ENCODE data around the gene TMEM183A. TPM values are rescaled to one million over a fixed set of nuclear protein-coding genes. Genes with fewer than 3 reads are reported as not detected.
A peak's percentile ranks its signal among the peaks of the same experiment; 100 is the strongest.

Gene TMEM183A
- total RNA-seq, 1 experiment from 2014 or later: 84.4 TPM

- Mint-ChIP-seq H3K9me3 (ENCODE audit: low read depth, unreplicated experiment) (no peaks in the 10 kb centered on the region), H3K4me3 (ENCODE audit: low read depth, unreplicated experiment) (peak overlapping the region; percentile 70), H3K36me3 (ENCODE audit: insufficient read depth, unreplicated experiment) (peaks cover 26% of the 10 kb centered on the region), H3K27ac (ENCODE audit: unreplicated experiment) (peak overlapping the region; percentile 43), H3K4me1 (ENCODE audit: low read depth, unreplicated experiment) (peaks cover 36% of the 10 kb centered on the region), H3K27me3 (ENCODE audit: unreplicated experiment) (no peaks in the 10 kb centered on the region)
- CTCF ChIA-PET: interaction anchor here (0.6 to 1.5 kb wide), 3 partner anchors 9 to 158 kb away, joined by 3 to 8 read pairs (median 4); no protein-coding TSS in a partner anchor
- DNase-seq: peak; percentile 61
- intact Hi-C loops (cut with micrococcal nuclease; ENCODE audit: unreplicated experiment): no loop called here
- BruUV-seq (replicated peaks): no TSS peak
- no peak for TF ChIP-seq CTCF (IDR thresholded peaks at IDR 0.05; ENCODE audit: unreplicated experiment)
Measured at GRCh38 chr1:202959276-202959620, 47.9 kb upstream of the TMEM183A start.

GRCh38 chr1:202961220-202961880 lies 45.8 kb upstream of the TMEM183A start:
- Mint-ChIP-seq H3K4me1 (ENCODE audit: low read depth, unreplicated experiment) (peaks cover 27% of the 10 kb centered on the region), H3K27ac (ENCODE audit: unreplicated experiment) (no peak overlapping the region)

GRCh38 chr1:202964791-202965410 lies 42.3 kb upstream of the TMEM183A start:
- BruUV-seq (replicated peaks): no TSS peak
- Mint-ChIP-seq H3K27me3 (ENCODE audit: unreplicated experiment) (no peaks in the 10 kb centered on the region), H3K36me3 (ENCODE audit: insufficient read depth, unreplicated experiment) (peaks cover 21% of the 10 kb centered on the region), H3K4me3 (ENCODE audit: low read depth, unreplicated experiment) (no peak overlapping the region), H3K9me3 (ENCODE audit: low read depth, unreplicated experiment) (no peaks in the 10 kb centered on the region), H3K27ac (ENCODE audit: unreplicated experiment) (no peak overlapping the region), H3K4me1 (ENCODE audit: low read depth, unreplicated experiment) (peaks cover 19% of the 10 kb centered on the region)
- no peak for DNase-seq
- intact Hi-C loops (cut with micrococcal nuclease; ENCODE audit: unreplicated experiment): no loop called here
- CTCF ChIA-PET: no interaction called here
- no peak for TF ChIP-seq CTCF (IDR thresholded peaks at IDR 0.05; ENCODE audit: unreplicated experiment)

More at GRCh38 chr1:202961220-202961880, 45.8 kb upstream of the TMEM183A start:
- no TSS peak for BruUV-seq (replicated peaks)
- no peak overlapping the region for H3K4me3 Mint-ChIP-seq (ENCODE audit: low read depth, unreplicated experiment)
- H3K9me3 Mint-ChIP-seq (ENCODE audit: low read depth, unreplicated experiment): no peaks in the 10 kb centered on the region
- no peak for DNase-seq
- H3K36me3 Mint-ChIP-seq (ENCODE audit: insufficient read depth, unreplicated experiment): peaks cover 31% of the 10 kb centered on the region
- CTCF ChIA-PET: no interaction called here
- no peak for TF ChIP-seq CTCF (IDR thresholded peaks at IDR 0.05; ENCODE audit: unreplicated experiment)
- no peaks in the 10 kb centered on the region for H3K27me3 Mint-ChIP-seq (ENCODE audit: unreplicated experiment)
- intact Hi-C loops (cut with micrococcal nuclease; ENCODE audit: unreplicated experiment): no loop called here

- Mint-ChIP-seq H3K27me3 (ENCODE audit: unreplicated experiment) (no peaks in the 10 kb centered on the region), H3K9me3 (ENCODE audit: low read depth, unreplicated experiment) (no peaks in the 10 kb centered on the region), H3K4me1 (ENCODE audit: low read depth, unreplicated experiment) (peaks cover 14% of the 10 kb centered on the region), H3K27ac (ENCODE audit: unreplicated experiment) (no peak overlapping the region), H3K4me3 (ENCODE audit: low read depth, unreplicated experiment) (no peak overlapping the region), H3K36me3 (ENCODE audit: insufficient read depth, unreplicated experiment) (peaks cover 21% of the 10 kb centered on the region)
- CTCF ChIA-PET: no interaction called here
- BruUV-seq (replicated peaks): no TSS peak
- no peak for DNase-seq
- no peak for TF ChIP-seq CTCF (IDR thresholded peaks at IDR 0.05; ENCODE audit: unreplicated experiment)
- intact Hi-C loops (cut with micrococcal nuclease; ENCODE audit: unreplicated experiment): no loop called here
Measured at GRCh38 chr1:202965422-202965821, 41.8 kb upstream of the TMEM183A start.

Measured in Calu3 (cell line).